Testis (tissue), 3 donors: ENCODE results near the gene ADAM11. TPM values are rescaled to one million over a fixed set of nuclear protein-coding genes. Genes with fewer than 3 reads are reported as not detected.

Experiments
- DNase-seq: peaks from one replicate; pipeline ENCODE4 v3.0.0-alpha.2; 2019
- H3K27ac ChIP-seq, 2 donors: fragments of 200-600 bp; sonication (generic); one replicate each; pipeline ENCODE4 v1.5.1; 2019
- H3K27me3 ChIP-seq: fragments of 200-600 bp; sonication (generic); one replicate; pipeline ENCODE4 v1.5.1; 2019
- H3K36me3 ChIP-seq: fragments of 200-600 bp; sonication (generic); one replicate; pipeline ENCODE4 v1.5.1; 2017; ENCODE audit warnings: low read depth; ENCODE audit errors: missing control alignments
- H3K4me1 ChIP-seq: fragments of 200-600 bp; sonication (generic); one replicate; pipeline ENCODE4 v1.5.1; 2019
- H3K4me3 ChIP-seq, 2 donors: fragments of 200-600 bp; sonication (generic); one replicate each; pipeline ENCODE4 v1.5.1; 2017 to 2019
- H3K9me3 ChIP-seq: fragments of 200-600 bp; sonication (generic); one replicate; pipeline ENCODE4 v1.5.1; 2017
- POLR2A ChIP-seq: fragments of 450-650 bp; IDR thresholded peaks from one replicate; pipeline ENCODE4 v1.6.1; 2017; ENCODE audit warnings: antibody characterized with exemption, mild to moderate bottlenecking, moderate library complexity
- WGBS, 2 donors: methylation state at CpG; one replicate each; pipeline ENCODE4 v1.1.5; 2018; 5-methylcytosine and 5-hydroxymethylcytosine counted together
- intact Hi-C: fragments of 100-400 bp; cut with DNase I; formaldehyde crosslinking; loops from one replicate; pipeline ENCODE4 v1.15.1; 2023; ENCODE audit warnings: low total_unique reads
- polyA plus RNA-seq: library from polyadenylated mRNA; stranded (reverse); fragments of 350-450 nt; fragmentation: Illumina TruSeq; extraction: RNeasy Lipid Tissue Mini Kit (QIAGEN cat#74804); gene quantifications from one replicate; pipeline ENCODE4 v1.2.3, GENCODE V29; 2014; ENCODE audit warnings: low read depth, low replicate concordance; ENCODE audit not compliant: insufficient read depth
- total RNA-seq, 2 donors: library from RNA; depleted of rRNA; stranded (reverse); fragments of >200 nt; gene quantifications; one replicate each; pipeline ENCODE4 v1.2.3, GENCODE V29; 2016
- TF ChIP-seq, protein P1 (sequence below), 3 experiments: fragments of 450-650 bp in 2 of 3; fragments of 200-600 bp in 1 of 3; sonication (generic) in 1 of 3; IDR thresholded peaks; one replicate each; pipeline ENCODE4 v1.5.1; 2016 to 2019; ENCODE audit warnings: antibody characterized with exemption in 3 of 3, mild to moderate bottlenecking in 2 of 3, moderate library complexity in 1 of 3

The ADAM11 gene
- total and polyA plus RNA-seq, 3 donors from 2014 or later: 4.9 to 7.6 (median 7.6) TPM

DNA sequence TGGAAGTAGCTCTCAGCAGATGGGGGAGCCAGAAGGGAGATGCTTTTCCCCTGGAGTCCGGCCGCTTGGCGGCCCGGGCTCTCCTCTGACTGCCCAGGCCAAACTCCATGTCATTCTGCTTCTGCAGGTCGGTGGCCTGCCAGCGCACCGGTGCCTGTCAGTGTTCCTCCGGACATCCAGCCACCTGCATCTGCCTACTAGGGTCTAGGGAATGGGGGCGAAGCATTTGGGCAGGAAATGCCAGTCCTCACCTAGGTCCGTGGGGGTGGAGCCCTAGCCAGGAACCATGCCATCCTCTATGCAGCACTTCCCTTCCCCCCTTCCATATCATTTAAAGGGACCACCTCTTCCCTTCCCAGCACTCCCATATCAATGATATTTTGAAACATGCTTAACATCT, 37.1 kb downstream of the ADAM11 start:
- WGBS, 2 donors: 75 to 89% methylated on average over 3 to 10 of the region's 10 CpGs
- TF ChIP-seq POLR2A: no peak
- TF ChIP-seq, protein P1, sequence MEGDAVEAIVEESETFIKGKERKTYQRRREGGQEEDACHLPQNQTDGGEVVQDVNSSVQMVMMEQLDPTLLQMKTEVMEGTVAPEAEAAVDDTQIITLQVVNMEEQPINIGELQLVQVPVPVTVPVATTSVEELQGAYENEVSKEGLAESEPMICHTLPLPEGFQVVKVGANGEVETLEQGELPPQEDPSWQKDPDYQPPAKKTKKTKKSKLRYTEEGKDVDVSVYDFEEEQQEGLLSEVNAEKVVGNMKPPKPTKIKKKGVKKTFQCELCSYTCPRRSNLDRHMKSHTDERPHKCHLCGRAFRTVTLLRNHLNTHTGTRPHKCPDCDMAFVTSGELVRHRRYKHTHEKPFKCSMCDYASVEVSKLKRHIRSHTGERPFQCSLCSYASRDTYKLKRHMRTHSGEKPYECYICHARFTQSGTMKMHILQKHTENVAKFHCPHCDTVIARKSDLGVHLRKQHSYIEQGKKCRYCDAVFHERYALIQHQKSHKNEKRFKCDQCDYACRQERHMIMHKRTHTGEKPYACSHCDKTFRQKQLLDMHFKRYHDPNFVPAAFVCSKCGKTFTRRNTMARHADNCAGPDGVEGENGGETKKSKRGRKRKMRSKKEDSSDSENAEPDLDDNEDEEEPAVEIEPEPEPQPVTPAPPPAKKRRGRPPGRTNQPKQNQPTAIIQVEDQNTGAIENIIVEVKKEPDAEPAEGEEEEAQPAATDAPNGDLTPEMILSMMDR (IDR thresholded peaks at IDR 0.05): no peak
- DNase-seq: no peak
- Histone ChIP-seq H3K9me3 (no peaks in the 10 kb centered on the region), H3K36me3 (no peaks in the 10 kb centered on the region), H3K4me1 (no peaks in the 10 kb centered on the region), H3K27ac (no peak overlapping the region), H3K4me3 (no peak overlapping the region), H3K27me3 (no peaks in the 10 kb centered on the region)
- intact Hi-C loops: no loop called here

DNA sequence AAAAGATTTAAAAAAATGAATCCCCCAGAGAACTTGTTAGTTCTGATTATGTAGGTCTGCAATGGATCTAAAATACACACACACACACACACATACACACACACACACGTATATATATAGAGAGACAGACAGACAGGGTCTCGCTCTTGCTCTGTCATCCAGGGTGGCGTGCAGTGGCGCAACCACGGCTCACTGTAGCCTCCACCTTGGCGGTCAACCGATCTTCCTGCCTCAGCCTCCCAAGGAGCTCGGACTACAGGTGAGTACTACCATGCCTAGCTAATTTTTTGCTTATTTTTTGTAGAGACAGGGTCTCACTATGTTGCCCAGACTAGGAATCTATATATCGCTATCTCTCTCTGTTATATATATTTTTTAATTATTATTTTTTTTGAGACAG, 37.9 kb downstream of the ADAM11 start:
- intact Hi-C loops: no loop called here
- Histone ChIP-seq H3K27me3 (no peaks in the 10 kb centered on the region), H3K36me3 (no peaks in the 10 kb centered on the region), H3K27ac (no peak overlapping the region), H3K4me3 (no peak overlapping the region), H3K4me1 (no peaks in the 10 kb centered on the region), H3K9me3 (no peaks in the 10 kb centered on the region)
- 91 to 94% methylated on average over 9 of the region's 9 CpGs for WGBS, 2 donors
- no peak for DNase-seq
- no peak for TF ChIP-seq POLR2A
- TF ChIP-seq, protein P1 (IDR thresholded peaks at IDR 0.05): no peak

DNA sequence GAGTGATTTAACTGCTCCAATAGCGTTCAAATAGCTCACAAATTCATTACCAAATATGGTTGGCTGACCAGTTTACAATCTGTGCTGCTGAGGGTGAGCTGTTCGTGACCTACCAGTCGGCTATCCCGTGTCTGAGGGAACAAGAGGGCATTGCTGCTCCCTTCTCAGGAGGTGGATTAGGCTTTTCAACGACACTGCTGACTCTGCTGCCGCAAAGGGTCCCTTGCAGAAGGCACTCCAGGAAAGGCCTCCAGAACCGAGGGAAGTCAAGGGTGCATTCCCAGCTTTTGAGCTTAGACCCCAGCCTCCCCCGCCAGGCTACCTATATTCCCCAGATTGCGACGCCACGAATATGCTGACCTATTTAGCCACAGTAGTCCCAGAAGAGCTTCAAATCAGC, 39.0 kb downstream of the ADAM11 start:
- no peak overlapping the region for H3K27ac ChIP-seq
- TF ChIP-seq POLR2A: no peak
- TF ChIP-seq, protein P1 (IDR thresholded peaks at IDR 0.05): no peak
- no peaks in the 10 kb centered on the region for H3K27me3 ChIP-seq
- no peak for DNase-seq
- H3K4me3 ChIP-seq: no peak overlapping the region
- no peaks in the 10 kb centered on the region for H3K4me1 ChIP-seq
- intact Hi-C loops: no loop called here
- WGBS, 2 donors: 65 to 81% methylated on average over 11 of the region's 11 CpGs
- no peaks in the 10 kb centered on the region for H3K36me3 ChIP-seq
- no peaks in the 10 kb centered on the region for H3K9me3 ChIP-seq

DNA sequence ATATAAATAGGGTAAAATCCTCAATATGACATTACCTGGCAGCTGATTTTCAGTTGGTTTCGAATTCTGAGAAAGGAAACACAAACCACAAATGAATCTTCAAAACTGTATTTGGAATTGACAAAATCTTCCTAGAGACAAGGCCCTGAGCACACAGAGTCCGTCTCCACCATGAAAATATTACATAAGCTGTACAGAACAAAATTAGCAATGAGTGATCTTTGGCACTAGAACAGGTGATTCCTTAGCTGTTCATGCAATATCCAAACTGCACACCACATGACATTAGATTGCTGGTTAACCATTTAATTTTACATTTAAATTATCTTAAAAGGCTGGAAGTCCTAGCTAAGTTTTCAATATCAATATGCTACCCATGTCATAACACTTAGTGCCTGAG, 39.6 kb downstream of the ADAM11 start:
- H3K27me3 ChIP-seq: no peaks in the 10 kb centered on the region
- no peaks in the 10 kb centered on the region for H3K9me3 ChIP-seq
- intact Hi-C loops: no loop called here
- TF ChIP-seq, protein P1 (IDR thresholded peaks at IDR 0.05): no peak
- TF ChIP-seq POLR2A: no peak
- no peaks in the 10 kb centered on the region for H3K36me3 ChIP-seq
- no peak overlapping the region for H3K4me3 ChIP-seq
- H3K27ac ChIP-seq: no peak overlapping the region
- DNase-seq: no peak
- no peaks in the 10 kb centered on the region for H3K4me1 ChIP-seq
- 82 to 84% methylated on average over 2 of the region's 2 CpGs for WGBS, 2 donors

DNA sequence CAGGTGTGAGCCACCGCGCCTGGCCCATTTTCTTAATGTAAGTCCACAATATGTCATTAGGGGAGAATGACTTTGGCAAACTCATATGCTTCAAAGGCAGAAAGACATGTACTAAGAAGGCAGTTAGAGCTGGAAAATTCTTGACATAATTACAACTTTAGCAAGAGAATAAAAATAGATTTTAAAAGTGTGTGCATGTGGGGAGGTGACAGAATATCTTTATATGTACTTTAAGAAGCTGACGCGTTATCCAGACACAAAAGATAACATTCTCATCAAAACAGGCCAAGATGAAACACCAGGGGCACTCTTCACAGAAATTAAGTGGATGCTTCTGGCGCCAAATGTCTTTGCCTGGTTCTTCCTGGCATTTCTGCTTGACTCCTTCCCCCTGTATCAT, 43.1 kb downstream of the ADAM11 start:
- Histone ChIP-seq H3K4me3 (no peak overlapping the region), H3K27me3 (no peaks in the 10 kb centered on the region), H3K36me3 (no peaks in the 10 kb centered on the region), H3K4me1 (no peaks in the 10 kb centered on the region), H3K9me3 (no peaks in the 10 kb centered on the region), H3K27ac (no peak overlapping the region)
- no peak for DNase-seq
- TF ChIP-seq, protein P1 (IDR thresholded peaks at IDR 0.05): no peak
- TF ChIP-seq POLR2A: no peak
- intact Hi-C loops: no loop called here
- 82 to 84% methylated on average over 5 of the region's 5 CpGs for WGBS, 2 donors
